H1 (cell line): ENCODE data around the gene ZBTB11. TPM values are rescaled to one million over a fixed set of nuclear protein-coding genes. Genes with fewer than 3 reads are reported as not detected.

Experiments
- CTCF ChIA-PET: fragments of 300-600 bp; sonication (Branson Sonifier 250); formaldehyde crosslinking; loops from one replicate; lab custom pipeline; 2021; ENCODE audit not compliant: partially characterized antibody; lab: Charles Lee
- POLR2A ChIA-PET: fragments of 300-600 bp; sonication (Branson Sonifier 250); formaldehyde crosslinking; loops from one replicate; lab custom pipeline; 2021; ENCODE audit warnings: inconsistent platforms; ENCODE audit not compliant: partially characterized antibody; lab: Charles Lee
- DNase-seq, 2 experiments: peaks; one replicate each; pipeline versions ENCODE4 v3.0.0 to v3.0.0-alpha.2; 2010 to 2022; ENCODE audit warnings: low spot score in 2 of 2, low read depth in 1 of 2, mixed read lengths in 1 of 2
- FAIRE-seq: peaks from 2 replicates; lab custom pipeline; 2011; peaks lifted over from hg19 to GRCh38; lab: Jason Lieb, UNC
- H2AFZ ChIP-seq: 2 replicates; pipeline ENCODE4 v1.8.1; 2012; ENCODE audit warnings: low read length, inconsistent platforms
- H2AK5ac ChIP-seq: 2 replicates; pipeline ENCODE4 v1.6.1; 2013; ENCODE audit warnings: low read depth, low read length
- H2BK120ac ChIP-seq: replicated peaks from 2 replicates; pipeline ENCODE3; 2013; ENCODE audit warnings: low read depth, low read length, inconsistent platforms
- H2BK12ac ChIP-seq: 2 replicates; pipeline ENCODE4 v1.6.1; 2013; ENCODE audit warnings: low read depth, low read length
- H2BK15ac ChIP-seq: 2 replicates; pipeline ENCODE4 v1.6.1; 2013; ENCODE audit warnings: low read length
- H2BK20ac ChIP-seq: 2 replicates; pipeline ENCODE4 v1.6.1; 2013; ENCODE audit warnings: low read length
- H2BK5ac ChIP-seq: 2 replicates; pipeline ENCODE4 v1.6.1; 2013; ENCODE audit warnings: low read depth, low read length
- H3K14ac ChIP-seq: 2 replicates; pipeline ENCODE4 v1.6.1; 2013; ENCODE audit warnings: inconsistent platforms; ENCODE audit not compliant: insufficient read length
- H3K18ac ChIP-seq: 2 replicates; pipeline ENCODE4 v1.6.1; 2013; ENCODE audit warnings: low read length; ENCODE audit errors: extremely low read depth
- H3K23ac ChIP-seq: 2 replicates; pipeline ENCODE4 v1.6.1; 2013; ENCODE audit warnings: inconsistent platforms; ENCODE audit not compliant: insufficient read length
- H3K23me2 ChIP-seq: 2 replicates; pipeline ENCODE4 v1.6.1; 2013; ENCODE audit warnings: low read depth, low read length
- H3K27ac ChIP-seq: 2 replicates; pipeline ENCODE4 v1.6.1; 2011; ENCODE audit warnings: low read depth, low read length, inconsistent platforms
- H3K27me3 ChIP-seq, 4 experiments: replicated peaks in 1 of 4; 1 replicate in 1 of 4; 2 replicates in 3 of 4; pipeline versions ENCODE4 v1.6.1 to v1.8.1; 2011 to 2013; ENCODE audit warnings: low read length in 3 of 4, mild to moderate bottlenecking in 3 of 4, inconsistent platforms in 2 of 4, mixed read lengths in 2 of 4, moderate library complexity in 1 of 4; ENCODE audit not compliant: control insufficient read depth in 3 of 4, insufficient read depth in 3 of 4; ENCODE audit errors: extremely low read depth in 1 of 4
- H3K36me3 ChIP-seq, 4 experiments: 2 replicates each; pipeline versions ENCODE4 v1.6.1 to v1.8.1; 2011 to 2013; ENCODE audit warnings: mild to moderate bottlenecking in 4 of 4, low read length in 3 of 4, moderate library complexity in 2 of 4, control low read depth in 1 of 4, inconsistent platforms in 1 of 4; ENCODE audit not compliant: insufficient read depth in 4 of 4, control insufficient read depth in 2 of 4
- H3K4ac ChIP-seq: replicated peaks from 2 replicates; pipeline ENCODE3; 2013; ENCODE audit warnings: low read length, low read depth, mixed read lengths, inconsistent platforms; ENCODE audit not compliant: insufficient read length
- H3K4me1 ChIP-seq, 4 experiments: replicated peaks in 1 of 4; 1 replicate in 1 of 4; 2 replicates in 3 of 4; pipeline versions ENCODE4 v1.6.1 to v1.8.1; 2011 to 2013; ENCODE audit warnings: low read length in 3 of 4, inconsistent platforms in 2 of 4, mixed read lengths in 1 of 4; ENCODE audit not compliant: insufficient read depth in 4 of 4, control insufficient read depth in 3 of 4
- H3K4me2 ChIP-seq, 2 experiments: 2 replicates each; pipeline versions ENCODE4 v1.6.1 to v1.8.1; 2011 to 2013; ENCODE audit warnings: low read depth in 2 of 2, low read length in 2 of 2, control low read depth in 1 of 2, inconsistent platforms in 1 of 2, mild to moderate bottlenecking in 1 of 2; ENCODE audit not compliant: insufficient read depth in 1 of 2
- H3K4me3 ChIP-seq, 4 experiments: fragments of 200-600, 300-600 bp in 1 of 4; sonication (generic), shearing (Covaris generic), sonication (Bioruptor Twin) in 1 of 4; 2 replicates each; pipeline versions ENCODE4 v1.5.1 to v1.8.1; 2011 to 2016; ENCODE audit warnings: low read length in 4 of 4, low read depth in 3 of 4, control low read depth in 2 of 4, inconsistent platforms in 2 of 4, mild to moderate bottlenecking in 2 of 4, mixed read lengths in 1 of 4, moderate library complexity in 1 of 4; ENCODE audit not compliant: insufficient read depth in 2 of 4; ENCODE audit errors: extremely low read depth in 1 of 4
- H3K56ac ChIP-seq: replicated peaks from 2 replicates; pipeline ENCODE3; 2013; ENCODE audit warnings: low read depth, mild to moderate bottlenecking, mixed read lengths, low read length, inconsistent platforms; ENCODE audit not compliant: insufficient read length
- H3K79me1 ChIP-seq: 2 replicates; pipeline ENCODE4 v1.6.1; 2013; ENCODE audit warnings: low read depth, low read length, control low read depth
- H3K79me2 ChIP-seq, 2 experiments: 2 replicates each; pipeline versions ENCODE4 v1.6.1 to v1.8.1; 2012 to 2013; ENCODE audit warnings: low read length in 2 of 2, mild to moderate bottlenecking in 2 of 2, inconsistent platforms in 1 of 2; ENCODE audit not compliant: insufficient read depth in 2 of 2, control insufficient read depth in 1 of 2
- H3K9ac ChIP-seq, 4 experiments: replicated peaks in 1 of 4; 1 replicate in 1 of 4; 2 replicates in 3 of 4; pipeline versions ENCODE4 v1.6.1 to v1.8.1; 2011 to 2013; ENCODE audit warnings: low read depth in 3 of 4, low read length in 3 of 4, control low read depth in 2 of 4, mild to moderate bottlenecking in 2 of 4, moderate library complexity in 2 of 4, inconsistent platforms in 1 of 4; ENCODE audit errors: extremely low read depth in 1 of 4
- H3K9me3 ChIP-seq, 2 experiments: 2 replicates each; pipeline versions ENCODE4 v1.6.1 to v1.8.1; 2012 to 2013; ENCODE audit warnings: mild to moderate bottlenecking in 2 of 2, moderate library complexity in 2 of 2, control low read depth in 1 of 2, inconsistent platforms in 1 of 2, low read depth in 1 of 2, low read length in 1 of 2, mixed read lengths in 1 of 2; ENCODE audit not compliant: insufficient read depth in 2 of 2
- H4K20me1 ChIP-seq, 2 experiments: replicated peaks in 1 of 2; 2 replicates each; pipeline versions ENCODE3 to v1.8.1; 2011 to 2013; ENCODE audit warnings: inconsistent platforms in 2 of 2, low read length in 2 of 2, mild to moderate bottlenecking in 1 of 2; ENCODE audit not compliant: insufficient read depth in 2 of 2, control insufficient read depth in 1 of 2
- H4K5ac ChIP-seq: 2 replicates; pipeline ENCODE4 v1.6.1; 2013; ENCODE audit warnings: low read length, low read depth, mixed read lengths, inconsistent platforms; ENCODE audit not compliant: insufficient read length
- H4K8ac ChIP-seq: 2 replicates; pipeline ENCODE4 v1.8.0; 2013; ENCODE audit warnings: mild to moderate bottlenecking, moderate library complexity, low read length, inconsistent platforms; ENCODE audit not compliant: insufficient read depth; ENCODE audit errors: extremely low read depth
- H4K91ac ChIP-seq: replicated peaks from 2 replicates; pipeline ENCODE3; 2013; ENCODE audit warnings: low read length, mixed read lengths, inconsistent platforms; ENCODE audit not compliant: insufficient read length
- ASH2L ChIP-seq: fragments of 200-600, 300-600 bp; sonication (generic); IDR thresholded peaks from one replicate; pipeline ENCODE4 v1.7.1; 2017; ENCODE audit warnings: low read length
- CTBP2 ChIP-seq: IDR thresholded peaks from 2 replicates; pipeline ENCODE4 v1.7.0; 2011; ENCODE audit warnings: borderline replicate concordance, mild to moderate bottlenecking, moderate library complexity, mixed read lengths, low read length; ENCODE audit not compliant: insufficient read depth, insufficient read length
- HDAC2 ChIP-seq, 2 experiments: fragments of 300-600 bp in 1 of 2; sonication (generic) in 1 of 2; IDR thresholded peaks; 2 replicates each; pipeline ENCODE4 v1.6.1; 2011 to 2012; ENCODE audit warnings: low read depth in 2 of 2, low read length in 2 of 2, mild to moderate bottlenecking in 2 of 2, moderate library complexity in 2 of 2, borderline replicate concordance in 1 of 2, inconsistent platforms in 1 of 2
- JUND ChIP-seq: IDR thresholded peaks from 2 replicates; pipeline ENCODE4 v1.6.1; 2011; ENCODE audit warnings: mild to moderate bottlenecking, improper control_type of control experiment, low read length
- KDM4A ChIP-seq: IDR thresholded peaks from one replicate; pipeline ENCODE4 v1.7.1; 2012; ENCODE audit warnings: low read depth, mild to moderate bottlenecking, moderate library complexity, low read length, inconsistent platforms; ENCODE audit not compliant: severe bottlenecking
- NANOG ChIP-seq: IDR thresholded peaks from 2 replicates; pipeline ENCODE4 v1.6.1; 2011; ENCODE audit warnings: low read length, low read depth, mild to moderate bottlenecking, inconsistent platforms; ENCODE audit not compliant: insufficient read depth, poor library complexity, severe bottlenecking
- RAD21 ChIP-seq, 2 experiments: IDR thresholded peaks in 1 of 2; conservative IDR thresholded peaks in 1 of 2; 2 replicates each; pipeline ENCODE4 v1.6.1; 2011; ENCODE audit warnings: low read depth in 2 of 2, low read length in 2 of 2, improper control_type of control experiment in 1 of 2, inconsistent platforms in 1 of 2, mild to moderate bottlenecking in 1 of 2, moderate library complexity in 1 of 2
- RBBP5 ChIP-seq: IDR thresholded peaks from 2 replicates; pipeline ENCODE4 v1.7.1; 2012; ENCODE audit warnings: low read depth, mild to moderate bottlenecking, inconsistent platforms, low read length, moderate library complexity, borderline replicate concordance
- SAP30 ChIP-seq: fragments of 300-600 bp; sonication (generic); IDR thresholded peaks from 2 replicates; pipeline ENCODE4 v1.7.1; 2012; ENCODE audit warnings: low read length, moderate library complexity, mild to moderate bottlenecking, inconsistent platforms; ENCODE audit not compliant: insufficient read depth, insufficient replicate concordance
- SIN3A ChIP-seq, 2 experiments: IDR thresholded peaks in 1 of 2; conservative IDR thresholded peaks in 1 of 2; 2 replicates each; pipeline ENCODE4 v1.6.1; 2011 to 2012; ENCODE audit warnings: low read length in 2 of 2, improper control_type of control experiment in 1 of 2, low read depth in 1 of 2, mild to moderate bottlenecking in 1 of 2
- SP2 ChIP-seq: IDR thresholded peaks from 2 replicates; pipeline ENCODE4 v1.6.1; 2012; ENCODE audit warnings: mild to moderate bottlenecking, low read length, inconsistent platforms
- TAF7 ChIP-seq: optimal IDR thresholded peaks from 2 replicates; pipeline ENCODE3; 2011; ENCODE audit warnings: low read depth, mild to moderate bottlenecking, inconsistent platforms, low read length, moderate library complexity, borderline replicate concordance
- WGBS, 2 experiments: shearing (Covaris generic) in 1 of 2; methylation state at CpG; one replicate each; pipeline versions ENCODE4 v1.1.6 to v1.1.7; 2013 to 2015; ENCODE audit warnings: low lambda C conversion rate in 2 of 2, mixed read lengths in 2 of 2, inconsistent platforms in 1 of 2, low coverage in 1 of 2, missing lambda C conversion rate in 1 of 2; ENCODE audit not compliant: insufficient replicate concordance in 2 of 2, insufficient coverage in 1 of 2, insufficient read length in 1 of 2; ENCODE audit errors: extremely low coverage in 1 of 2, missing lambda C conversion rate in 1 of 2; 5-methylcytosine and 5-hydroxymethylcytosine counted together
- polyA plus RNA-seq, 7 experiments: library from polyadenylated mRNA; depleted of rRNA in 3 of 7; stranded (reverse) in 5 of 7; unstranded in 2 of 7; fragments of >200 nt in 5 of 7; fragments of 200-250 nt in 2 of 7; gene quantifications; 1 replicate in 5 of 7; 2 replicates in 1 of 7; 4 replicates in 1 of 7; pipeline versions ENCODE4 v1.2.1 to v1.2.3, GENCODE V29; 2011 to 2013; ENCODE audit warnings: missing spikeins in 2 of 7, mixed read lengths in 2 of 7
- total RNA-seq: library from RNA; stranded (reverse); fragmentation: NEBNext Ultra II Directional; extraction: Animal tissue kit (Norgen Biotek cat#: 25700); gene quantifications from 2 replicates; pipeline ENCODE4 v1.2.1, GENCODE V29; 2021

Gene ZBTB11
- total and polyA plus RNA-seq, 2 of the 8 experiments (the other 6 are each of a cell fraction or from before 2014, with no cell fraction given) = 3.0 to 14.0 TPM

DNA sequence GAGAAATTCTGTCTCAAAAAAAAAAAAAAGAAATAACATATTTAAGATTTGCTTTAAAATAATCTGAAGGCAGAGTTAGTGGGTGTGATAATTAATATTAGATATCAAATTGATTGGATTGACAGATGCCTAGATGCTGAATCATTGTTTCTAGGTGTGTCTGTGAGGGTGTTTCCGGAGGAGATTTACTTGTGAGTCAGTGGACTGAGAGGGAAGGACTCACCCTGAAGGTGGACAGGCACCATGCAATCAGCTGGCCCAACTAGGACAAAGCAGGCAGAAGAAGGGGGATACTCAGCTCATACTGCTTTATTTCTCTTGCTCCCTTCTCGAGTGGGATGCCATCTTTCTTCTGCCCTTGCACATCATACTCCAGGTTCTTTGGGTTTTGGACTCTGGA is 26.2 kb upstream of the ZBTB11 start:
- H3K4me1 ChIP-seq = no peaks in the 10 kb centered on the region
- H3K79me2 ChIP-seq = no peaks in the 10 kb centered on the region
- no peaks in the 10 kb centered on the region for H3K23me2 ChIP-seq
- FAIRE-seq (no peak), DNase-seq (no peak)
- no peak overlapping the region for H4K5ac ChIP-seq
- no peak overlapping the region for H3K4ac ChIP-seq
- no peak overlapping the region for H3K4me3 ChIP-seq
- no peak overlapping the region for H3K27ac ChIP-seq
- H4K20me1 ChIP-seq = no peaks in the 10 kb centered on the region
- H3K9ac ChIP-seq = no peak overlapping the region
- H2BK120ac ChIP-seq = no peak overlapping the region
- H3K14ac ChIP-seq = no peak overlapping the region
- H3K18ac ChIP-seq = no peak overlapping the region
- no peaks in the 10 kb centered on the region for H3K79me1 ChIP-seq
- H2BK15ac ChIP-seq = no peak overlapping the region
- H4K91ac ChIP-seq = peak overlapping the region; percentile 25
- no peak overlapping the region for H2BK5ac ChIP-seq
- H3K9me3 ChIP-seq = no peaks in the 10 kb centered on the region
- H2BK12ac ChIP-seq = 0 out of 2 replicates have a peak overlapping the region, but pooled peaks have one; percentile 40
- no peaks in the 10 kb centered on the region for H3K27me3 ChIP-seq
- no peak overlapping the region for H3K4me2 ChIP-seq
- 89% methylated on average over 2 of the region's 2 CpGs; no CpG with 5 or more reads in 1 of the 2 experiments for WGBS, 2 experiments
- H3K56ac ChIP-seq = no peak overlapping the region
- ChIA-PET CTCF (interaction anchor here (1.0 to 1.6 kb wide), 2 partner anchors 10 to 633 kb away, joined by 3 to 6 read pairs; no protein-coding TSS in a partner anchor), POLR2A (interaction anchor here (0.6 to 2.5 kb wide), 5 partner anchors 12 to 190 kb away, joined by 3 to 16 read pairs (median 3); partner anchors contain the start of genes RPL24 and SENP7)
- H4K8ac ChIP-seq = no peak overlapping the region; the same call in 1 of the 2 replicates
- H2BK20ac ChIP-seq = no peak overlapping the region
- no peak overlapping the region for H3K23ac ChIP-seq
- no peak overlapping the region for H2AFZ ChIP-seq
- H2AK5ac ChIP-seq = 0 out of 2 replicates have a peak overlapping the region, but pooled peaks have one; percentile 78
- H3K36me3 ChIP-seq = no peaks in the 10 kb centered on the region
- TF ChIP-seq TAF7 (no peak), RAD21 (IDR thresholded peaks at IDR 0.05 in 1 of 2, conservative IDR thresholded peaks at IDR 0.05 in 1 of 2; ENCODE audit: low read depth in 2 of 2, low read length in 2 of 2) (no peak), RBBP5 (no peak), SIN3A (conservative IDR thresholded peaks at IDR 0.05 in 1 of 2, IDR thresholded peaks at IDR 0.05 in 1 of 2; ENCODE audit: low read depth in 1 of 2, low read length in 2 of 2) (no peak), JUND (no peak), ASH2L (no peak), NANOG (no peak), SAP30 (no peak), CTBP2 (no peak), HDAC2 (IDR thresholded peaks at IDR 0.05; ENCODE audit: borderline replicate concordance in 1 of 2, low read depth in 2 of 2, low read length in 2 of 2) (no peak), SP2 (no peak), KDM4A (no peak)
